HAP-1 (cell line): ENCODE measurements around the gene XIRP1.

Source experiments
- DNase-seq, 2 experiments: peaks; one replicate each; pipeline ENCODE4 v3.0.0-alpha.2; 2016 to 2020; ENCODE audit warnings: low spot score in 2 of 2
- H3K27me3 ChIP-seq: fragments of 250-450 bp; sonication (Bioruptor Pico); 2 replicates; pipeline ENCODE4 v1.5.1; 2020; ENCODE audit warnings: low read depth, mild to moderate bottlenecking, moderate library complexity
- H3K36me3 ChIP-seq: fragments of 250-450 bp; sonication (Bioruptor Pico); replicated peaks from 2 replicates; pipeline ENCODE4 v1.5.1; 2020; ENCODE audit warnings: mild to moderate bottlenecking
- H3K4me1 ChIP-seq: fragments of 250-450 bp; sonication (Bioruptor Pico); 2 replicates; pipeline ENCODE4 v1.5.1; 2020; ENCODE audit warnings: mild to moderate bottlenecking
- H3K4me3 ChIP-seq: fragments of 250-450 bp; sonication (Bioruptor Pico); 2 replicates; pipeline ENCODE4 v1.5.1; 2020; ENCODE audit warnings: mild to moderate bottlenecking, moderate library complexity
- H3K9me3 ChIP-seq: fragments of 250-450 bp; sonication (Bioruptor Pico); 2 replicates; pipeline ENCODE4 v1.5.1; 2020; ENCODE audit warnings: mild to moderate bottlenecking, moderate library complexity
- in situ Hi-C: fragments of 300-500 bp; cut with MboI; formaldehyde crosslinking; loops from 3 replicates; pipeline ENCODE4 v1.14.3; 2020; ENCODE audit warnings: low sequenced_read_pairs, inconsistent platforms, mixed read lengths

The XIRP1 gene

GRCh38 chr3:39137435-39137936 is 54.9 kb downstream of the XIRP1 start:
- no peaks in the 10 kb centered on the region for H3K4me1 ChIP-seq
- peaks cover under 1% of the 10 kb centered on the region; the same call in 1 of the 2 replicates for H3K36me3 ChIP-seq
- H3K4me3 ChIP-seq: no peak overlapping the region
- no peaks in the 10 kb centered on the region for H3K27me3 ChIP-seq
- in situ Hi-C loops: no loop called here
- H3K9me3 ChIP-seq: no peaks in the 10 kb centered on the region
- DNase-seq: no peak

- in situ Hi-C loops: no loop called here
Observed at GRCh38 chr3:39136533-39137434, 55.6 kb downstream of the XIRP1 start.

GRCh38 chr3:39135170-39135805 is 57.1 kb downstream of the XIRP1 start:
- DNase-seq: no peak
- no peaks in the 10 kb centered on the region for H3K27me3 ChIP-seq
- in situ Hi-C loops: no loop called here
- H3K9me3 ChIP-seq: no peaks in the 10 kb centered on the region
- H3K36me3 ChIP-seq: no peaks in the 10 kb centered on the region
- H3K4me1 ChIP-seq: no peaks in the 10 kb centered on the region
- no peak overlapping the region for H3K4me3 ChIP-seq

More at GRCh38 chr3:39136533-39137434, 55.6 kb downstream of the XIRP1 start:
- H3K4me3 ChIP-seq: no peak overlapping the region
- H3K4me1 ChIP-seq: no peaks in the 10 kb centered on the region
- DNase-seq: no peak
- H3K27me3 ChIP-seq: no peaks in the 10 kb centered on the region
- no peaks in the 10 kb centered on the region for H3K9me3 ChIP-seq
- no peaks in the 10 kb centered on the region for H3K36me3 ChIP-seq

- no peak for DNase-seq
- H3K4me1 ChIP-seq: no peaks in the 10 kb centered on the region
- H3K36me3 ChIP-seq: no peaks in the 10 kb centered on the region
- in situ Hi-C loops: no loop called here
- no peaks in the 10 kb centered on the region for H3K27me3 ChIP-seq
- H3K4me3 ChIP-seq: no peak overlapping the region
- H3K9me3 ChIP-seq: no peaks in the 10 kb centered on the region
Observed at GRCh38 chr3:39134305-39134704, 58.1 kb downstream of the XIRP1 start.

GRCh38 chr3:39133822-39134221 is 58.6 kb downstream of the XIRP1 start:
- H3K36me3 ChIP-seq: no peaks in the 10 kb centered on the region
- no peaks in the 10 kb centered on the region for H3K4me1 ChIP-seq
- in situ Hi-C loops: no loop called here
- no peak overlapping the region for H3K4me3 ChIP-seq
- H3K9me3 ChIP-seq: no peaks in the 10 kb centered on the region
- no peak for DNase-seq
- no peaks in the 10 kb centered on the region for H3K27me3 ChIP-seq
